GM12873 (cell line): ENCODE measurements around the gene MRTFB.

Source experiments
- CTCF ChIP-seq: IDR thresholded peaks from 2 replicates; pipeline ENCODE4 v1.5.1; 2012; ENCODE audit warnings: low read depth, mild to moderate bottlenecking, moderate library complexity, low read length, control low read depth; ENCODE audit not compliant: insufficient read depth; ENCODE audit errors: missing control alignments

MRTFB gene

GRCh38 chr16:14109782-14110727 lies 38.9 kb downstream of the MRTFB start:
- TF ChIP-seq CTCF: no peak

DNA sequence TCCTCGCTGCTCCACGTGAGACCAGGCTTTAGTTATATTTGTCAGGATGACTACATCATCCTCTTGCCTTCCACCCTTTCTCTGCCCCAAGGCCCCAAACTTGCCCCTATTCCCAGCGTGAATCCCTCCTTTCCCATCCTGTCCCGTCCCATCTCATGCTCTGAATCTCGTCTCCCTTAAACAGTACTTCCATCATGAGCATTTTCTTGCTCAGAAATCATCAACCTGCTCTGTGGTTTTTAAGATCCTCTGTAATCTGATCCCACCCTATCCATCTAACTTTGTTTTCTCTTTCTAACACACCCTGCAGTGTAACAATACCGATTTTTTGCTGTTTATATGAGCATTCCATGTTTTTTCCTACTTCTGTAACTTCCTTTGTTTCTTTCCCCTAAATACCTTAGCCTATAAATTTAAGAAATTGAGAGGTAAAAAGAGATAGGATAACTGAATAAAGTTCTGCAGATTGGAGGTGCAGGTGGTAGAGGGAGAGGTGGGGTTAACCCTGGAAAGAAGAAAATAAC lies 39.7 kb downstream of the MRTFB start:
- TF ChIP-seq CTCF: no peak

DNA sequence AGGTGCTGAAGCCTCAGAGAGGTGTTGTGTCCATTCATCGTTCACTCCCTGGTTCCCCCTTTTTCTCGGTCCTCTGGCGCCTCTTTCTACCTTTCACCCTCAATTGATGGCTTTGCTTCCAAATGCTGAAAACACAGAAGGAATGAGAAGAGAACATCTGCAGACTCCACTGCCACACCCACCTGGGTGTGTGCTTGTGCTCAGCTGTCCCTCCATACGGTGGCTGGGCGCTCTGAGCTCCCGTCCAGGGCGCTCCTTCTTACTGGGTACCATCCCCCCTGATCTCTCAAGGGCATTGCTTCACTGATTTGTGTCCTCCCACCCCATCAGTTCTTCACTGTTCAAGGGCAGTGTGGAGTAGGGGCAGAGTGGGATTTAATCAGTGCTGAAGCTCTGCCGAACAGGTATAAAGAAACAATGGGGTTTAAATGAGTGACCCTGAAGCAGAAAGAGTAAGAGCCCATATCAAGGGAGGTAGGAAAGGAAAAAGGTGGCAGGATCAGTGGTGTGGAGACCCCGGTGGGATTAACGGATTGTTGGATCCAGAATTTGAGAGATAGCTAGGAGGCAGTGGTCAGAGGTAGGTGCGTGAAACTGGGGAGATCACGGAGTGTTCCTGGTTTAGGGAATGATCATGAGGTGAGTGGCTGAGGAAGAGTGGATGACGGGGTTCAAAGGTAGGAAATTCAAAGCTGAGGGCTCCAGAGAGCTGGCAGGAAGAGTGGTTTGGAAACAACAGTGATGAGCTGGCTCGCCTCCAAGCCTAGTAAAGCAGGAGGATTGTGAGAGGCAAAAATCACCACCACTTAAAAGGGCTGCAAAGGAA lies 40.8 kb downstream of the MRTFB start:
- TF ChIP-seq CTCF: no peak

GRCh38 chr16:14112539-14112856 lies 41.4 kb downstream of the MRTFB start:
- no peak for TF ChIP-seq CTCF

DNA sequence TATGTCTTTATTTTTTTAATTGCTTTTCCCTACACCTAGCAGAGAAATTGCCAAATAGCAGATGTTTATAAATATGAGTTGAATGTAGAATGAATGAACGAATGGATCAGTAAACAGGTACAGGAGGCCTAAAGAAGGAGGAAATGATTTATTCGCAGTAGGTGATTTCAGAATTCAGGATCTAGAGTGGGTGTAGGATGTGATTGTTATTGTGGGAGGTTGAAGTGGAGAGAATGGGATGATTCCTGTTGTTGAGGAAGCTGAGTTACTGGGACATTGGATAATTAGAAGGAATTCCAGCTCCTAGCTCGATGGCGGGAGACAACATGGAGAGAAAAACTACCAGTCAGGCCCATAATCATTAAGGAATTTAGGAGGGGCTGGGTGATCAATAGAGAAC lies 42.2 kb downstream of the MRTFB start:
- no peak for TF ChIP-seq CTCF

GRCh38 chr16:14117051-14117450 lies 45.9 kb downstream of the MRTFB start:
- no peak for TF ChIP-seq CTCF

DNA sequence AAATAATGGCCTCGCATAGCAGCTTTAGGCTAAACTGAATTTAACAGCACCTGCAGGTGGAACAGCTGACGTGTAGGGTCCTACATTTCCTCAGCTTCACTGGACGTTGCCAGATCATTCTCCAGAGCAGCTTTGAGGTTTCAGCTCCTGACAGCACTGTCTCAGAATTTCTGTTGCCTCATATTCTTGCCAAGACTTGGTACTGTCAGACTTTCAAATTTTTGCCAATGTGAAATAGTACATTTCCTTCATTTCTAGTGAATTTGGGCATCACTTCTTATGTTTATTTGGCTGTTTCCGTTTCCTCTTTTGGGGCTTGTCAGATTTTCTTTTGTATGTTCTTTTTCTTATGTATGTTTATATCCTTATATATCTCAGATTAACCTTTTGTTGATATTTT lies 48.7 kb downstream of the MRTFB start:
- TF ChIP-seq CTCF: no peak
